B cell (primary cell): ENCODE data around the gene SP8. TPM values are rescaled to one million over a fixed set of nuclear protein-coding genes. Genes with fewer than 3 reads are reported as not detected.

Experiments used
- ATAC-seq: fragments of 200-7000 bp; cut with Tn5 transposase; one replicate; pipeline ENCODE4 v1.10.0; 2021; ENCODE audit warnings: low read depth, mild to moderate bottlenecking, moderate number of reproducible peaks, moderate library complexity
- CTCF ChIA-PET: fragments of 350-600 bp; sonication (Branson Sonifier 250); formaldehyde crosslinking; loops from one replicate; lab custom pipeline; 2021; ENCODE audit warnings: antibody characterized with exemption, inconsistent platforms; lab: Charles Lee
- POLR2A ChIA-PET: fragments of 350-600 bp; sonication (Branson Sonifier 250); formaldehyde crosslinking; loops from one replicate; lab custom pipeline; 2021; ENCODE audit warnings: antibody characterized with exemption; lab: Charles Lee
- DNase-seq: peaks from one replicate; pipeline ENCODE4 v3.0.0; 2013
- H2AFZ ChIP-seq: 2 replicates; pipeline ENCODE4 v1.6.1; 2012; ENCODE audit warnings: mild to moderate bottlenecking, low read depth, low read length; ENCODE audit not compliant: insufficient read depth, poor library complexity, severe bottlenecking
- H3K27ac ChIP-seq, 2 donors: 1 replicate in 1 of 2; 2 replicates in 1 of 2; pipeline ENCODE4 v1.5.1; 2012 to 2013; ENCODE audit warnings: low read length in 2 of 2, mild to moderate bottlenecking in 2 of 2, moderate library complexity in 1 of 2
- H3K27me3 ChIP-seq, 4 experiments: fragments of 200-600 bp in 1 of 4; sonication (generic) in 1 of 4; replicated peaks in 1 of 4; 1 replicate in 2 of 4; 2 replicates in 2 of 4; pipeline versions ENCODE4 v1.6.1 to v1.7.0; 2013 to 2016; ENCODE audit warnings: low read length in 3 of 4, mild to moderate bottlenecking in 2 of 4, mixed read lengths in 1 of 4, moderate library complexity in 1 of 4; ENCODE audit not compliant: insufficient read depth in 4 of 4, control insufficient read depth in 3 of 4; ENCODE audit errors: control extremely low read depth in 1 of 4
- H3K36me3 ChIP-seq, 2 experiments: replicated peaks in 1 of 2; 1 replicate in 1 of 2; 2 replicates in 1 of 2; pipeline versions ENCODE4 v1.6.1 to v1.7.1; 2013; ENCODE audit warnings: low read length in 1 of 2; ENCODE audit not compliant: insufficient read depth in 2 of 2, control insufficient read depth in 1 of 2; ENCODE audit errors: control extremely low read depth in 1 of 2, extremely low read depth in 1 of 2
- H3K4me1 ChIP-seq, 2 donors: fragments of 200-600 bp in 1 of 2; sonication (generic) in 1 of 2; 1 replicate in 1 of 2; 2 replicates in 1 of 2; pipeline versions ENCODE4 v1.5.1 to v1.6.1; 2013 to 2017; ENCODE audit warnings: low read length in 2 of 2; ENCODE audit not compliant: control insufficient read depth in 2 of 2, insufficient read depth in 2 of 2
- H3K4me2 ChIP-seq: replicated peaks from 2 replicates; pipeline ENCODE3; 2012; ENCODE audit warnings: mild to moderate bottlenecking, low read depth, low read length; ENCODE audit not compliant: poor library complexity, severe bottlenecking
- H3K4me3 ChIP-seq, 5 experiments: fragments of 200-600 bp in 1 of 5; sonication (generic) in 1 of 5; 1 replicate in 3 of 5; 2 replicates in 2 of 5; pipeline versions ENCODE4 v1.5.1 to v1.7.0; 2011 to 2016; ENCODE audit warnings: low read length in 4 of 5, mild to moderate bottlenecking in 4 of 5, low read depth in 2 of 5, control low read depth in 1 of 5, moderate library complexity in 1 of 5; ENCODE audit not compliant: insufficient read depth in 1 of 5; ENCODE audit errors: control extremely low read depth in 1 of 5, extremely low read depth in 1 of 5
- H3K79me2 ChIP-seq: fragments of 200-600 bp; sonication (generic); one replicate; pipeline ENCODE4 v1.6.0; 2016; ENCODE audit warnings: low read length; ENCODE audit not compliant: control insufficient read depth, insufficient read depth
- H3K9ac ChIP-seq: fragments of 200-600 bp; sonication (generic); 2 replicates; pipeline ENCODE4 v1.6.1; 2017; ENCODE audit warnings: mild to moderate bottlenecking, low read length, moderate library complexity
- H3K9me3 ChIP-seq, 3 donors: one replicate each; pipeline versions ENCODE4 v1.6.1 to v1.7.1; 2013; ENCODE audit warnings: low read length in 2 of 3; ENCODE audit not compliant: control insufficient read depth in 2 of 3, insufficient read depth in 1 of 3; ENCODE audit errors: control extremely low read depth in 1 of 3
- H4K20me1 ChIP-seq: 2 replicates; pipeline ENCODE4 v1.6.0; 2012; ENCODE audit warnings: mild to moderate bottlenecking, low read length; ENCODE audit not compliant: insufficient read depth, control insufficient read depth, poor library complexity, severe bottlenecking
- H3K27ac Mint-ChIP-seq: one replicate; pipeline ENCODE4 v1.8.0; 2021; ENCODE audit warnings: mixed read lengths
- H3K27me3 Mint-ChIP-seq: one replicate; pipeline ENCODE4 v1.8.0; 2021; ENCODE audit warnings: mixed read lengths
- H3K4me1 Mint-ChIP-seq: one replicate; pipeline ENCODE4 v1.8.0; 2021; ENCODE audit warnings: mixed read lengths
- H3K4me3 Mint-ChIP-seq: one replicate; pipeline ENCODE4 v1.8.0; 2021; ENCODE audit warnings: mixed read lengths
- H3K9me3 Mint-ChIP-seq: one replicate; pipeline ENCODE4 v1.8.0; 2022; ENCODE audit warnings: mixed read lengths; ENCODE audit not compliant: insufficient read depth
- EZH2 ChIP-seq: IDR thresholded peaks from 2 replicates; pipeline ENCODE4 v1.6.1; 2012; ENCODE audit warnings: borderline replicate concordance, low read depth, mild to moderate bottlenecking, moderate library complexity, low read length; ENCODE audit not compliant: insufficient read depth, poor library complexity, severe bottlenecking
- WGBS: methylation state at CpG from one replicate; pipeline ENCODE4 v1.1.5; 2013; ENCODE audit warnings: missing lambda C conversion rate; ENCODE audit not compliant: insufficient coverage; 5-methylcytosine and 5-hydroxymethylcytosine counted together
- intact Hi-C: fragments of 100-400 bp; cut with micrococcal nuclease; formaldehyde crosslinking; loops from one replicate; pipeline ENCODE4 v1.10.0; 2022
- polyA plus RNA-seq: library from polyadenylated mRNA; depleted of rRNA; stranded (reverse); fragments of >200 nt; gene quantifications from 2 replicates; pipeline ENCODE4 v1.2.3, GENCODE V29; 2012
- total RNA-seq, 2 donors: library from RNA; stranded (reverse); fragments of 120-200 nt in 1 of 2; gene quantifications; 1 replicate in 1 of 2; 2 replicates in 1 of 2; pipeline versions ENCODE4 v1.2.3 to v1.2.4, GENCODE V29; 2013 to 2022
- TF ChIP-seq, protein P1 (sequence below): fragments of 200-600 bp; IDR thresholded peaks from one replicate; pipeline ENCODE4 v1.8.0; 2022; ENCODE audit warnings: antibody characterized with exemption, mild to moderate bottlenecking

The SP8 gene
- total and polyA plus RNA-seq, 2 donors (not counting 1 experiment from before 2014, with no cell fraction given) = not detected

DNA sequence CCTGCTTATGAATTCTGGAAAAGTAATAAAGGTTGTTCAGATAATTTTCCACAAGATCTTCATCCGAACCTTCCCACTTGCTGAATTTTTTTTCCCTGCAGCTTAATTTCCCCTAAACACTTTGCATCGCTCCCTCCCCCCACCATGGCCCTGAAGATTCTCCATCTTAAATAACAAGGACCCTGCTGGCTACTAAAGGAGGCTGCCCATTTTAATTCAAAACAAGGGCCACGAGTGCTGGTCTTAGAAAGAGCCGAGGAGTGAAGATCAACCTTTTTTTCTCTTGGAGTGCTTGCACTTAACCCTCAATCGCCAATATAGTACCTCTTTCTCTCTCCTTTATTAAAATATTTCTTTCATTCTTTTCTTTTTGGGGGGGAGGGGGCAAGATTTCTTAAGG is 9.2 kb upstream of the SP8 start:
- WGBS = 4% methylated on average over 2 of the region's 5 CpGs
- Histone ChIP-seq H4K20me1 (no peaks in the 10 kb centered on the region), H3K27ac (no peak overlapping the region), H2AFZ (no peak overlapping the region), H3K4me3 (no peak overlapping the region), H3K27me3 (peaks cover 1 to 79% (median 67%) of the 10 kb centered on the region in 4 experiments), H3K79me2 (no peaks in the 10 kb centered on the region), H3K4me2 (no peak overlapping the region), H3K36me3 (no peaks in the 10 kb centered on the region), H3K9ac (no peak overlapping the region), H3K9me3 (peaks cover 5 to 38% (median 7%) of the 10 kb centered on the region in 3 donors), H3K4me1 (peaks cover 15 to 28% of the 10 kb centered on the region in 2 donors)
- Mint-ChIP-seq H3K27me3 (peaks cover 70% of the 10 kb centered on the region), H3K4me1 (peaks cover 19% of the 10 kb centered on the region), H3K4me3 (no peak overlapping the region), H3K9me3 (peaks cover 2% of the 10 kb centered on the region), H3K27ac (no peak overlapping the region)
- ChIA-PET POLR2A (no interaction called here), CTCF (interaction anchor here (1.1 kb wide), 1 partner anchor 10 kb away, joined by 4 read pairs; no protein-coding TSS in a partner anchor)
- DNase-seq = no peak
- intact Hi-C loops = loop anchor here (5.0 to 10.0 kb wide), 2 partner anchors 459 to 1089 kb away; partner anchors contain the start of gene POLR1F
- ATAC-seq = no peak
- TF ChIP-seq EZH2 = no peak
- TF ChIP-seq, protein P1, sequence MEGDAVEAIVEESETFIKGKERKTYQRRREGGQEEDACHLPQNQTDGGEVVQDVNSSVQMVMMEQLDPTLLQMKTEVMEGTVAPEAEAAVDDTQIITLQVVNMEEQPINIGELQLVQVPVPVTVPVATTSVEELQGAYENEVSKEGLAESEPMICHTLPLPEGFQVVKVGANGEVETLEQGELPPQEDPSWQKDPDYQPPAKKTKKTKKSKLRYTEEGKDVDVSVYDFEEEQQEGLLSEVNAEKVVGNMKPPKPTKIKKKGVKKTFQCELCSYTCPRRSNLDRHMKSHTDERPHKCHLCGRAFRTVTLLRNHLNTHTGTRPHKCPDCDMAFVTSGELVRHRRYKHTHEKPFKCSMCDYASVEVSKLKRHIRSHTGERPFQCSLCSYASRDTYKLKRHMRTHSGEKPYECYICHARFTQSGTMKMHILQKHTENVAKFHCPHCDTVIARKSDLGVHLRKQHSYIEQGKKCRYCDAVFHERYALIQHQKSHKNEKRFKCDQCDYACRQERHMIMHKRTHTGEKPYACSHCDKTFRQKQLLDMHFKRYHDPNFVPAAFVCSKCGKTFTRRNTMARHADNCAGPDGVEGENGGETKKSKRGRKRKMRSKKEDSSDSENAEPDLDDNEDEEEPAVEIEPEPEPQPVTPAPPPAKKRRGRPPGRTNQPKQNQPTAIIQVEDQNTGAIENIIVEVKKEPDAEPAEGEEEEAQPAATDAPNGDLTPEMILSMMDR = no peak

- Histone ChIP-seq H2AFZ (no peak overlapping the region), H3K9ac (no peak overlapping the region), H4K20me1 (no peaks in the 10 kb centered on the region), H3K4me1 (peaks cover 15 to 29% of the 10 kb centered on the region in 2 donors), H3K4me2 (no peak overlapping the region), H3K27me3 (peaks cover 1 to 84% (median 69%) of the 10 kb centered on the region in 4 experiments), H3K27ac (no peak overlapping the region), H3K36me3 (no peaks in the 10 kb centered on the region), H3K79me2 (no peaks in the 10 kb centered on the region), H3K4me3 (no peak overlapping the region), H3K9me3 (peaks cover 5 to 40% (median 9%) of the 10 kb centered on the region in 3 donors)
- Mint-ChIP-seq H3K27ac (no peak overlapping the region), H3K4me1 (peaks cover 19% of the 10 kb centered on the region), H3K27me3 (peaks cover 75% of the 10 kb centered on the region), H3K4me3 (no peak overlapping the region), H3K9me3 (peaks cover 2% of the 10 kb centered on the region)
- ChIA-PET CTCF (no interaction called here), POLR2A (no interaction called here)
- no peak for TF ChIP-seq EZH2
- TF ChIP-seq, protein P1 = no peak
- WGBS = 39% methylated on average over 5 of the region's 10 CpGs
- ATAC-seq (no peak), DNase-seq (no peak)
- intact Hi-C loops = loop anchor here (5.0 to 10.0 kb wide), 2 partner anchors 459 to 1088 kb away; partner anchors contain the start of gene POLR1F
These were observed 8.7 kb upstream of the SP8 start for GRCh38 chr7:20795361-20795760.
